K562 treated with DMSO at 1 percent for 24 hours (cell line): ENCODE measurements around the gene LRRD1. TPM values are rescaled to one million over a fixed set of nuclear protein-coding genes. Genes with fewer than 3 reads are reported as not detected.

Source experiments
- total RNA-seq: library from RNA; unstranded; fragments of 300-600 nt; gene quantifications from 2 replicates; pipeline ENCODE4 v1.2.3, GENCODE V29; 2022; ENCODE audit warnings: low read depth; ENCODE audit not compliant: insufficient read depth

Gene LRRD1
- total RNA-seq = not detected in 2 replicates

DNA sequence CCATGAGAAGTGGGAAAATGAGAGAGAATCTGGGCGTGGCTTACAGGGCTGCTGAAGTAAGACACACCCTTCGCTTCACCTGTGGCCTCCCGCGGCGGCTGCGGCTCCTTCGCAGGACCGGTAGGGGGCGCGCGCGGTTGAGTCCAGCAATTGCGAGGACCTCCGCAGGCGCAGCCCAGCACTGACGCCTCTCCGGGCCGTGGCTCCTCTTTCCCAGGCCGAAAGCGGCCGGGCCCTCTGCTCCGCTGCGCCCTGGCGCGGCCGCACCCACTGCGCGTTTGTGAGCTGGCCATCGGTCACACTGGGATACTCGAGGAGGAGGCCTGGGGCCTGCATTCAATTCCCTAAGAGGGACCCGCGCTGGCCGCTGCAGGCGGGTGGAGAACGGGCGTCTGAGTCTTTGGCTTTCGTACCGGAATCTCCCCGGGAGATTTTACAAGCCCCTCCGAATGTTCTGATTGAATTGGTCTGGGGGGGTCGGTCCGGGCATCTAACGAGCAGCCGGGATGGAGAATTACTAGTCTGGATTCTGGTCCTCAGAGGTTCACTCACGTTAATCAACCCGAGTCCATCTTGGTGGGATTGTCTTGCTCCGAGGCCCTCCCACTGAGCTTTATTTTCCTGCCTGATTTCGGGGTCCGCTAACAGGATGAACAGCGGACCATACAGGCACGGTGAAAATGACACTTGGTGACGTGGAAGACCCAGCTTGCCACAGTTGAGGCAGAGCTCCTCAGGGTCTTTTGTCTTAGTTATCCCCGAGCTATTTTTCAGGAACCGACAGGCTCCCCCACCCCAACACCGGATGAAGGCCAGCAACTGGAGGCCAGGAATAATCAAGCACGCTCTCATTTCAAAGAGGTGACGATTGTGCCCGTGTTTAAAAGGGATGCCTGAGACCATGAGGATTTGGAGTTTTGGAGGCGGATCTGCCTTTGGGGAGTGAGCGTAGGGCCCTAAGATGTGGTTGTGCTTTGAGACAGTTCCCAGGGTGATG, at the start of gene LRRD1:
Gene LRRD1 (minus strand): TSS at position 215 of the 997 bp plus-strand sequence. CDS start 13,940 bp downstream, outside the sequence.

DNA sequence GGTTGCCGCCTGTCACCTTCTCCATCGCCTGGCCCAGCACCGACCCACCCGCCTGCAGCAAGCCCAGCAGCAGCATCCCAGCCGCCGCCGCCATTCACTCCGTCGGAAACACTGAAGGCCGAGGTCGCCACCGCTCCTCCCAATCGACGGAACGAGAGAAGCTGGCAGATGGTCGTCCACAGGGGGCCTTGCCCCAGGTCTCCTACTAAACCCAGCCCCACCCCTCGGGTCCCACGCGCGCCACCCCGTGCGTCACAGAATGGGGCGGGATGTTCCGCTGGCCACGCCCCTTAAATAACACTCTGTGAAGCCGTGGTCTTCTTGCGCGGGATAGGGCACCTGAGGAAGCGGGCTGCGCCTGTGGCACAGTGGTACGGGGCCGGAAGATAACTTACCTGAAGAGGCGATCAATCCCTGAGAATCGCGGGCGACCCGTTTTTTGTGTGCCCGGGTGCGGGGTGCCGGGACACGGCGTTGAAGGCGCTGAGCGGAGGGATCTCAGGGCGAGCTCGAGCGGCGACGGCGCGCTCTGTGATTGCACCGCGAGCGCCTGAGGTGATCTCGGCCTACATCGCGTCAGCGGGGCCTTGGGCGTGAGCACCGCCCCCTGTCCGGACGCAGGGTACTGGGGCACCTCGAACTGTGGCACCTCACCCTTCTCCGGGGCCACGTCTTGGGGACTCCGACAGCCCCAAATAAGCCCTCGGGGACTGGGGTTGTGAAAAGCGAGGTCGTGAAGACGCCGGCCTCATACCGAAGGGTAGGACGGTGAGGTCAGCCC, 44.5 kb downstream of the LRRD1 start, which contains the start of gene CYP51A1:
Gene CYP51A1 (minus strand): TSS at position 207 of the 781 bp plus-strand sequence. CDS start 113 bp downstream, at position 94.

Other genes starting within 250 kb of the LRRD1 start
- 19.2 and 20.9 TPM in 2 replicates for gene AKAP9, start 238.3 kb downstream of the LRRD1 start, total RNA-seq
- 26.5 and 35.9 TPM in 2 replicates for gene CYP51A1, start 44.7 kb downstream of the LRRD1 start, total RNA-seq
- 16.5 and 24.1 TPM in 2 replicates for gene KRIT1, start 66.8 kb upstream of the LRRD1 start, total RNA-seq
- 9.5 and 13.2 TPM in 2 replicates for gene ANKIB1, start 66.8 kb upstream of the LRRD1 start, total RNA-seq